ENCODE results near the gene PPARG.

DNA sequence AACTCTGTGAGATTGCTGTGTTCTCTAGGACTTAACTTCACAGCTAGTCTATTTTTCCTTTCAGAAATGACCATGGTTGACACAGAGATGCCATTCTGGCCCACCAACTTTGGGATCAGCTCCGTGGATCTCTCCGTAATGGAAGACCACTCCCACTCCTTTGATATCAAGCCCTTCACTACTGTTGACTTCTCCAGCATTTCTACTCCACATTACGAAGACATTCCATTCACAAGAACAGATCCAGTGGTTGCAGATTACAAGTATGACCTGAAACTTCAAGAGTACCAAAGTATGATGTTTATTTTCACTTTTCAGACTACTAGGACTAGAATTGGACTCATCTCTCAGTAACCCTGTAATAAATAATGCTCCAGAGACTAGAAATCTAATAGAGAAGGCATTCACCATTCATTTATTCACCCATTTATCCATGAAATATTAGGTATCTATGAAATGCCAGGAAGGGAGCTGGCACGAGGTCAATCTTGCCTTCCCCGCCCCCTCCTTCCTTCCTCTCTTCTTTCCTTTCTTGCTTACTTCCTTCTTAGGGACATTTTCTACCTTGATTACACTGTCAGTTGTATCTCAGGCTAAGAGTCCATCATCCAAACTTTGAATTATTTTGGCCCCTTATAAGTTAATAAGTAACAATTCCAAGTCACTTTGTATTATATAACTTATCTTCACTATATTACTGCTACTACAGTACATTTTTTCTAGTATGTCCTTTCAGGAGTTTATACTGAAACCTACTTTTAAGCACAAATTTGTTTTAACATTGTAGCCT, 91.0 kb downstream of the PPARG start:
- TF ChIP-seq, protein P1, sequence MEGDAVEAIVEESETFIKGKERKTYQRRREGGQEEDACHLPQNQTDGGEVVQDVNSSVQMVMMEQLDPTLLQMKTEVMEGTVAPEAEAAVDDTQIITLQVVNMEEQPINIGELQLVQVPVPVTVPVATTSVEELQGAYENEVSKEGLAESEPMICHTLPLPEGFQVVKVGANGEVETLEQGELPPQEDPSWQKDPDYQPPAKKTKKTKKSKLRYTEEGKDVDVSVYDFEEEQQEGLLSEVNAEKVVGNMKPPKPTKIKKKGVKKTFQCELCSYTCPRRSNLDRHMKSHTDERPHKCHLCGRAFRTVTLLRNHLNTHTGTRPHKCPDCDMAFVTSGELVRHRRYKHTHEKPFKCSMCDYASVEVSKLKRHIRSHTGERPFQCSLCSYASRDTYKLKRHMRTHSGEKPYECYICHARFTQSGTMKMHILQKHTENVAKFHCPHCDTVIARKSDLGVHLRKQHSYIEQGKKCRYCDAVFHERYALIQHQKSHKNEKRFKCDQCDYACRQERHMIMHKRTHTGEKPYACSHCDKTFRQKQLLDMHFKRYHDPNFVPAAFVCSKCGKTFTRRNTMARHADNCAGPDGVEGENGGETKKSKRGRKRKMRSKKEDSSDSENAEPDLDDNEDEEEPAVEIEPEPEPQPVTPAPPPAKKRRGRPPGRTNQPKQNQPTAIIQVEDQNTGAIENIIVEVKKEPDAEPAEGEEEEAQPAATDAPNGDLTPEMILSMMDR (IDR thresholded peaks at IDR 0.05): no peak
- no peak for TF ChIP-seq POLR2A (IDR thresholded peaks at IDR 0.05)
